Lower leg skin (tissue), 3 donors: Measurements from ENCODE around the gene ANKRD45.

Source experiments
- CTCF ChIP-seq, 3 donors: fragments of 450-650 bp; IDR thresholded peaks; one replicate each; pipeline ENCODE4 v1.5.1; 2016; ENCODE audit warnings: antibody characterized with exemption in 3 of 3, mild to moderate bottlenecking in 3 of 3, moderate library complexity in 2 of 3
- POLR2A ChIP-seq, 2 donors: fragments of 450-650 bp; IDR thresholded peaks; one replicate each; pipeline ENCODE4 v1.6.1; 2016 to 2017; ENCODE audit warnings: antibody characterized with exemption in 2 of 2, mild to moderate bottlenecking in 1 of 2, moderate library complexity in 1 of 2

DNA sequence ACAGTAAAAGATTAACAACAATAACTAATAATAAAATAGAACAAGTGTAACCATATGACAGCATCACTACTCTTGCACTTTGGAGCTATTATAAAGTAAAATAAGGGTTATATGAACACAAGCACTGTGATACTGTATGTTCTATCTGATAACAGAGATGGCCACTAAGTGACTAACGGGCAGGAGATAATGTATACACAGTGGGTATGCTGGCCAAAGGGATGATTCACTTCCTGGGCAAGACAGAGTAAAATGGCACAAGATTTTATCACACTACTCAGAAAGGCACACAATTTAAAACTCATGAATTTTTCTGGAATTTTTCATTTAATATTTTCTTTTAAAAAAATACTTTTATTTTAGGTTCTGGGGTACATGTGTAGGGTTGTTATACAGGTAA lies 79.1 kb downstream of the ANKRD45 start:
- TF ChIP-seq POLR2A (IDR thresholded peaks at IDR 0.05) (no peak), CTCF (IDR thresholded peaks at IDR 0.05) (no peak)
